COLO829 (cell line): Measurements from ENCODE around the gene NAP1L5.

Experiments used
- DNase-seq: peaks from one replicate; pipeline ENCODE4 v3.0.0; 2012; ENCODE audit warnings: low spot score

NAP1L5 gene

GRCh38 chr4:88697588-88698329 is at the start of gene NAP1L5:
Gene NAP1L5 (minus strand): TSS chr4:88697829. CDS start chr4:88697754, 75 bp downstream.
- peak; percentile 24 for DNase-seq

- no peak for DNase-seq
These were observed 49.7 kb upstream of the NAP1L5 start for GRCh38 chr4:88747351-88747750.

GRCh38 chr4:88746206-88746605 is 48.6 kb upstream of the NAP1L5 start:
- no peak for DNase-seq

- DNase-seq: no peak
These were observed 48.0 kb upstream of the NAP1L5 start for GRCh38 chr4:88745581-88746163.

- no peak for DNase-seq
These were observed 47.5 kb upstream of the NAP1L5 start for GRCh38 chr4:88745175-88745574.

- no peak for DNase-seq
These were observed 47.0 kb upstream of the NAP1L5 start for GRCh38 chr4:88744609-88745008.

GRCh38 chr4:88743696-88744095 is 46.1 kb upstream of the NAP1L5 start:
- no peak for DNase-seq

GRCh38 chr4:88742561-88742960 is 44.9 kb upstream of the NAP1L5 start:
- no peak for DNase-seq

GRCh38 chr4:88738180-88738579 is 40.6 kb upstream of the NAP1L5 start:
- DNase-seq: no peak

GRCh38 chr4:88737307-88737941 is 39.8 kb upstream of the NAP1L5 start:
- DNase-seq: no peak

- DNase-seq: no peak
These were observed 38.6 kb upstream of the NAP1L5 start for GRCh38 chr4:88736264-88736663.

GRCh38 chr4:88735564-88735963 is 37.9 kb upstream of the NAP1L5 start:
- DNase-seq: no peak

GRCh38 chr4:88734403-88734949 is 36.8 kb upstream of the NAP1L5 start:
- DNase-seq: no peak

GRCh38 chr4:88732714-88733368 is 35.2 kb upstream of the NAP1L5 start:
- no peak for DNase-seq

- no peak for DNase-seq
These were observed 33.8 kb upstream of the NAP1L5 start for GRCh38 chr4:88731381-88731780.

GRCh38 chr4:88730811-88731210 is 33.2 kb upstream of the NAP1L5 start:
- DNase-seq: no peak

- DNase-seq: no peak
These were observed 31.6 kb upstream of the NAP1L5 start for GRCh38 chr4:88729146-88729760.

- DNase-seq: no peak
These were observed 30.5 kb upstream of the NAP1L5 start for GRCh38 chr4:88728146-88728545.

GRCh38 chr4:88725986-88726385 is 28.4 kb upstream of the NAP1L5 start:
- DNase-seq: no peak

GRCh38 chr4:88725143-88725542 is 27.5 kb upstream of the NAP1L5 start:
- DNase-seq: no peak

GRCh38 chr4:88724406-88724805 is 26.8 kb upstream of the NAP1L5 start:
- no peak for DNase-seq

- no peak for DNase-seq
These were observed 25.2 kb upstream of the NAP1L5 start for GRCh38 chr4:88722828-88723227.
